Measurements from ENCODE around the gene HBG2.
"Not testable (repeated sequence)": the region's sequence is repeated elsewhere in the genome, so short reads cannot be mapped to it uniquely, and the experiment has no call there.

The HBG2 gene

GRCh38 chr11:5252919-5253265 is 1.7 kb downstream of the HBG2 start:
- ChIA-PET CTCF (no interaction called here), POLR2A (no interaction called here)
- no peak for TF ChIP-seq CTCF (IDR thresholded peaks at IDR 0.05; ENCODE audit: insufficient read depth, low read length, missing control alignments)
- no peak overlapping the region for H3K4me3 ChIP-seq (ENCODE audit: low read depth, low read length)
- no peak for DNase-seq (ENCODE audit: low read depth, low spot score)

GRCh38 chr11:5252192-5252918 is 2.2 kb downstream of the HBG2 start:
- no peak overlapping the region for H3K4me3 ChIP-seq (ENCODE audit: low read depth, low read length)
- TF ChIP-seq CTCF (IDR thresholded peaks at IDR 0.05; ENCODE audit: insufficient read depth, low read length, missing control alignments), result no peak
- CTCF ChIA-PET, result no interaction called here
- no peak for DNase-seq (ENCODE audit: low read depth, low spot score)
- POLR2A ChIA-PET, result no interaction called here

- H3K4me3 ChIP-seq (ENCODE audit: low read depth, low read length), result no peak overlapping the region
- CTCF ChIA-PET, result no interaction called here
- POLR2A ChIA-PET, result no interaction called here
- DNase-seq (ENCODE audit: low read depth, low spot score), result no peak
- TF ChIP-seq CTCF (IDR thresholded peaks at IDR 0.05; ENCODE audit: insufficient read depth, low read length, missing control alignments), result no peak
These were observed 2.8 kb downstream of the HBG2 start for GRCh38 chr11:5251746-5252145.

- CTCF ChIA-PET, result no interaction called here
These were observed 3.9 kb downstream of the HBG2 start for GRCh38 chr11:5250543-5251204.

GRCh38 chr11:5249807-5250396 is 4.7 kb downstream of the HBG2 start, which contains the start of gene HBG1:
Gene HBG1 (minus strand): TSS chr11:5249857. CDS start chr11:5249804, 53 bp downstream.
- DNase-seq (ENCODE audit: low read depth, low spot score); POLR2A ChIA-PET; H3K4me3 ChIP-seq (ENCODE audit: low read depth, low read length); CTCF ChIA-PET: not testable (repeated sequence)

More at GRCh38 chr11:5250543-5251204, 3.9 kb downstream of the HBG2 start:
- POLR2A ChIA-PET, result interaction anchor here (0.6 kb wide), 1 partner anchor 29 kb away, joined by 3 read pairs; no protein-coding TSS in a partner anchor
- no peak for DNase-seq (ENCODE audit: low read depth, low spot score)
- H3K4me3 ChIP-seq (ENCODE audit: low read depth, low read length), result no peak overlapping the region
- no peak for TF ChIP-seq CTCF (IDR thresholded peaks at IDR 0.05; ENCODE audit: insufficient read depth, low read length, missing control alignments)

GRCh38 chr11:5248498-5248897 is 6.1 kb downstream of the HBG2 start:
- CTCF ChIA-PET; DNase-seq (ENCODE audit: low read depth, low spot score); POLR2A ChIA-PET; H3K4me3 ChIP-seq (ENCODE audit: low read depth, low read length): not testable (repeated sequence)

- ChIA-PET POLR2A (no interaction called here), CTCF (no interaction called here)
- H3K4me3 ChIP-seq (ENCODE audit: low read depth, low read length), result no peak overlapping the region
- no peak for TF ChIP-seq CTCF (IDR thresholded peaks at IDR 0.05; ENCODE audit: insufficient read depth, low read length, missing control alignments)
- no peak for DNase-seq (ENCODE audit: low read depth, low spot score)
These were observed 6.9 kb downstream of the HBG2 start for GRCh38 chr11:5247472-5248192.
